ENCODE results near the gene SLC38A9.
A peak's percentile ranks its signal among the peaks of the same experiment; 100 is the strongest.
"Not testable (repeated sequence)": the region's sequence is repeated elsewhere in the genome, so short reads cannot be mapped to it uniquely, and the experiment has no call there.

SLC38A9 gene

GRCh38 chr5:55712023-55712859, at the start of gene SLC38A9:
Gene SLC38A9, minus strand, starts transcription at chr5:55712324. Its CDS starts 14,366 bp downstream, at chr5:55697958.
- DNase-seq (ENCODE audit: low read depth in 2 of 2, low spot score in 1 of 2): peak; percentile 76 to 79

GRCh38 chr5:55761721-55762120, 49.6 kb upstream of the SLC38A9 start:
- not testable (repeated sequence) for DNase-seq (ENCODE audit: low read depth in 2 of 2, low spot score in 1 of 2)

- no peak for DNase-seq (ENCODE audit: low read depth in 2 of 2, low spot score in 1 of 2)
Observed at GRCh38 chr5:55758714-55759113, 46.6 kb upstream of the SLC38A9 start.

- DNase-seq (ENCODE audit: low read depth in 2 of 2, low spot score in 1 of 2): no peak
Observed at GRCh38 chr5:55758231-55758630, 46.1 kb upstream of the SLC38A9 start.

GRCh38 chr5:55750499-55750898, 38.4 kb upstream of the SLC38A9 start:
- no peak for DNase-seq (ENCODE audit: low read depth in 2 of 2, low spot score in 1 of 2)

- DNase-seq (ENCODE audit: low read depth in 2 of 2, low spot score in 1 of 2): no peak
Observed at GRCh38 chr5:55750063-55750462, 37.9 kb upstream of the SLC38A9 start.

GRCh38 chr5:55749387-55749786, 37.3 kb upstream of the SLC38A9 start:
- DNase-seq (ENCODE audit: low read depth in 2 of 2, low spot score in 1 of 2): no peak

- no peak for DNase-seq (ENCODE audit: low read depth in 2 of 2, low spot score in 1 of 2)
Observed at GRCh38 chr5:55747778-55748318, 35.7 kb upstream of the SLC38A9 start.

- DNase-seq (ENCODE audit: low read depth in 2 of 2, low spot score in 1 of 2): no peak
Observed at GRCh38 chr5:55742778-55743177, 30.7 kb upstream of the SLC38A9 start.

- no peak for DNase-seq (ENCODE audit: low read depth in 2 of 2, low spot score in 1 of 2)
Observed at GRCh38 chr5:55737793-55738192, 25.7 kb upstream of the SLC38A9 start, which contains the start of gene DDX4. Gene DDX4, plus strand, starts transcription at chr5:55738061. Its CDS starts 903 bp downstream, at chr5:55738964.

- no peak for DNase-seq (ENCODE audit: low read depth in 2 of 2, low spot score in 1 of 2)
Observed at GRCh38 chr5:55734658-55735057, 22.5 kb upstream of the SLC38A9 start.

- DNase-seq (ENCODE audit: low read depth in 2 of 2, low spot score in 1 of 2): no peak
Observed at GRCh38 chr5:55732585-55732984, 20.5 kb upstream of the SLC38A9 start.

GRCh38 chr5:55731848-55732247, 19.7 kb upstream of the SLC38A9 start:
- no peak for DNase-seq (ENCODE audit: low read depth in 2 of 2, low spot score in 1 of 2)

GRCh38 chr5:55724281-55724680, 12.2 kb upstream of the SLC38A9 start:
- no peak for DNase-seq (ENCODE audit: low read depth in 2 of 2, low spot score in 1 of 2)

- DNase-seq (ENCODE audit: low read depth in 2 of 2, low spot score in 1 of 2): no peak
Observed at GRCh38 chr5:55720188-55720703, 8.1 kb upstream of the SLC38A9 start.

- not testable (repeated sequence) for DNase-seq (ENCODE audit: low read depth in 2 of 2, low spot score in 1 of 2)
Observed at GRCh38 chr5:55719026-55719425, 6.9 kb upstream of the SLC38A9 start.

GRCh38 chr5:55715519-55716078, 3.5 kb upstream of the SLC38A9 start:
- DNase-seq (ENCODE audit: low read depth in 2 of 2, low spot score in 1 of 2): no peak

- DNase-seq (ENCODE audit: low read depth in 2 of 2, low spot score in 1 of 2): no peak
Observed at GRCh38 chr5:55714749-55715148, 2.6 kb upstream of the SLC38A9 start.

GRCh38 chr5:55714339-55714738, 2.2 kb upstream of the SLC38A9 start:
- no peak for DNase-seq (ENCODE audit: low read depth in 2 of 2, low spot score in 1 of 2)

- no peak for DNase-seq (ENCODE audit: low read depth in 2 of 2, low spot score in 1 of 2)
Observed at GRCh38 chr5:55713871-55714270, 1.7 kb upstream of the SLC38A9 start.

GRCh38 chr5:55711507-55712022, 559 bp downstream of the SLC38A9 start:
- no peak for DNase-seq (ENCODE audit: low read depth in 2 of 2, low spot score in 1 of 2)

- DNase-seq (ENCODE audit: low read depth in 2 of 2, low spot score in 1 of 2): no peak
Observed at GRCh38 chr5:55708732-55709131, 3.4 kb downstream of the SLC38A9 start.

Measured in stimulated activated CD8-positive, alpha-beta memory T cell treated with anti-CD3 and anti-CD28 coated beads, Interleukin-4, amount 100 ng/mL, for 1 hour (primary cell).